NCI-H1105 treated with DMSO at 0.1 percent for 48 hours (cell line): ENCODE data around the gene LCORL.
"Not testable (repeated sequence)": the region's sequence is repeated elsewhere in the genome, so short reads cannot be mapped to it uniquely, and the experiment has no call there.

ENCODE experiments used
- DNase-seq: peaks from one replicate; lab custom pipeline; 2025; lab: John Stamatoyannopoulos, UW

Gene LCORL

GRCh38 chr4:17932041-17932440, 89.5 kb downstream of the LCORL start:
- no peak for DNase-seq

GRCh38 chr4:17930256-17930655, 91.3 kb downstream of the LCORL start:
- no peak for DNase-seq

GRCh38 chr4:17924189-17924588, 97.4 kb downstream of the LCORL start:
- no peak for DNase-seq

- no peak for DNase-seq
These were observed 100.1 kb downstream of the LCORL start for GRCh38 chr4:17921451-17921850.

GRCh38 chr4:17920681-17921080, 100.9 kb downstream of the LCORL start:
- no peak for DNase-seq

- DNase-seq, result no peak
These were observed 106.1 kb downstream of the LCORL start for GRCh38 chr4:17915439-17915838.

- no peak for DNase-seq
These were observed 109.5 kb downstream of the LCORL start for GRCh38 chr4:17912011-17912410.

GRCh38 chr4:17911608-17912007, 109.9 kb downstream of the LCORL start:
- DNase-seq, result no peak

GRCh38 chr4:17898553-17899055, 123.0 kb downstream of the LCORL start:
- DNase-seq, result peak; percentile 48

- DNase-seq, result no peak
These were observed 126.1 kb downstream of the LCORL start for GRCh38 chr4:17895481-17895880.

GRCh38 chr4:17894421-17894820, 127.1 kb downstream of the LCORL start:
- DNase-seq, result no peak

- DNase-seq, result no peak
These were observed 131.9 kb downstream of the LCORL start for GRCh38 chr4:17889692-17890091.

- no peak for DNase-seq
These were observed 137.0 kb downstream of the LCORL start for GRCh38 chr4:17884511-17884910.

- DNase-seq, result no peak
These were observed 137.5 kb downstream of the LCORL start for GRCh38 chr4:17884063-17884462.

- DNase-seq, result peak; percentile 43
These were observed 143.9 kb downstream of the LCORL start for GRCh38 chr4:17877661-17878060.

GRCh38 chr4:17876943-17877342, 144.6 kb downstream of the LCORL start:
- DNase-seq, result no peak

- no peak for DNase-seq
These were observed 146.0 kb downstream of the LCORL start for GRCh38 chr4:17875402-17876070.

GRCh38 chr4:17869327-17869726, 152.2 kb downstream of the LCORL start:
- DNase-seq, result no peak

- no peak for DNase-seq
These were observed 154.3 kb downstream of the LCORL start for GRCh38 chr4:17867276-17867675.

GRCh38 chr4:17866810-17867209, 154.7 kb downstream of the LCORL start:
- DNase-seq, result no peak

- no peak for DNase-seq
These were observed 155.6 kb downstream of the LCORL start for GRCh38 chr4:17865866-17866363.

GRCh38 chr4:17861906-17862305, 159.6 kb downstream of the LCORL start:
- not testable (repeated sequence) for DNase-seq

GRCh38 chr4:17859793-17860406, 161.7 kb downstream of the LCORL start:
- no peak for DNase-seq

- no peak for DNase-seq
These were observed 167.5 kb downstream of the LCORL start for GRCh38 chr4:17854036-17854435.
